Stimulated activated CD4-positive, alpha-beta T cell treated with anti-CD3 and anti-CD28 coated beads, Interleukin-15, amount 100 ng/mL, for 24 hours (primary cell): ENCODE results near the gene TYK2.

ENCODE experiments used
- DNase-seq: peaks from one replicate; pipeline ENCODE4 v3.0.0-alpha.2; 2020

TYK2 gene

DNA sequence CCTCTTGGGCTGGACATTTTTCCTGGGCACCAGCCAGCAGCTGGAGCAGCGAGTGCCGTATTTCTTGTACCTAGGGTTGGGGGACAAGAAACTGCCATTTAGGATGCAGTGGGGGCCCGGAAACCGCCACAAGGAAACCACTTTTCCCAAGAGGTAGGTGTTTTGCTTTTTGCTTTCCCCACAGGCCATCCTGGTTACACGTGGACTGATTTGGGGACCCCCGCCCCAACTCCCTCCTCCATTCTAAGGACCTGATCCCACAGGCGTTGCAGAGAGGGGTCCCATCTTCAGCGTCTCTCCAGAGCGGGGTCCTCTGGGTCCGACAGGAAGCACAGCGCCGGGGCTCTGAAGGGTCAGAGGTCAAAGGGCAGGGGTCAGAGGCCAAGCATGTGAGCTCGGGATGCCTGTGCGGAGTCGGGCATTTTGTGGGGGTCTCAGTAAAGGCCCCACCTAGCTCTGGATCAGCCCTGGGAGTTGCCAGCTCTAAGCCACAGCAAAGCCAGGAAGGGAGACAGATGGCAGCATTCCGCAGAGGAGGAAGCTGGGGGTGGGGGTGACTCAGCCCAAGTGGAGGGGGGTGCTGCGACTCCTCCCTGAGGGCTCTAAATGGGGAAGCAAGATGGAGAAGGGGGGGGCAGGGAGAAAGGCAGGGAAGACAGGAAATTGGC lies 75.1 kb downstream of the TYK2 start:
- DNase-seq: no peak
